HG02840 (cell line): ENCODE results near the gene PYGO1.
"Not testable (repeated sequence)": the region's sequence is repeated elsewhere in the genome, so short reads cannot be mapped to it uniquely, and the experiment has no call there.

Source experiments
- ATAC-seq: cut with Tn5 transposase; IDR thresholded peaks from one replicate; pipeline ENCODE4 v1.9.1; 2021; ENCODE audit warnings: mild to moderate bottlenecking, moderate library complexity, moderate number of reproducible peaks; ENCODE audit not compliant: unreplicated experiment, low FRiP score

PYGO1 gene

GRCh38 chr15:55588070-55588814 lies at the start of gene PYGO1:
TSS of gene PYGO1 (minus strand) at chr15:55588345. CDS start at chr15:55587883, 462 bp downstream.
- no peak for ATAC-seq

- no peak for ATAC-seq
Measured at GRCh38 chr15:55637086-55637485, 48.9 kb upstream of the PYGO1 start.

GRCh38 chr15:55633731-55634130 lies 45.6 kb upstream of the PYGO1 start:
- ATAC-seq, result no peak

- no peak for ATAC-seq
Measured at GRCh38 chr15:55632434-55632833, 44.3 kb upstream of the PYGO1 start.

- no peak for ATAC-seq
Measured at GRCh38 chr15:55630858-55631257, 42.7 kb upstream of the PYGO1 start.

- ATAC-seq, result no peak
Measured at GRCh38 chr15:55628369-55628730, 40.2 kb upstream of the PYGO1 start.

- no peak for ATAC-seq
Measured at GRCh38 chr15:55627730-55628368, 39.7 kb upstream of the PYGO1 start.

- no peak for ATAC-seq
Measured at GRCh38 chr15:55619783-55620182, 31.6 kb upstream of the PYGO1 start.

- no peak for ATAC-seq
Measured at GRCh38 chr15:55618387-55618786, 30.2 kb upstream of the PYGO1 start.

GRCh38 chr15:55615445-55615844 lies 27.3 kb upstream of the PYGO1 start:
- no peak for ATAC-seq

GRCh38 chr15:55613727-55614126 lies 25.6 kb upstream of the PYGO1 start:
- no peak for ATAC-seq

GRCh38 chr15:55606214-55606613 lies 18.1 kb upstream of the PYGO1 start:
- ATAC-seq, result no peak

- ATAC-seq, result no peak
Measured at GRCh38 chr15:55601374-55601773, 13.2 kb upstream of the PYGO1 start.

GRCh38 chr15:55599439-55599838 lies 11.3 kb upstream of the PYGO1 start:
- ATAC-seq, result no peak

GRCh38 chr15:55593019-55593418 lies 4.9 kb upstream of the PYGO1 start:
- ATAC-seq, result not testable (repeated sequence)

- ATAC-seq, result no peak
Measured at GRCh38 chr15:55590788-55591187, 2.6 kb upstream of the PYGO1 start.

GRCh38 chr15:55589287-55589686 lies 1.1 kb upstream of the PYGO1 start:
- ATAC-seq, result no peak

- no peak for ATAC-seq
Measured at GRCh38 chr15:55588815-55589115, 620 bp upstream of the PYGO1 start.

GRCh38 chr15:55587321-55588069 lies 650 bp downstream of the PYGO1 start:
- ATAC-seq, result no peak

- ATAC-seq, result no peak
Measured at GRCh38 chr15:55586808-55587207, 1.3 kb downstream of the PYGO1 start.

GRCh38 chr15:55576943-55577342 lies 11.2 kb downstream of the PYGO1 start:
- no peak for ATAC-seq

GRCh38 chr15:55574096-55574495 lies 14.0 kb downstream of the PYGO1 start:
- no peak for ATAC-seq
